ENCODE measurements around the gene PRKD3. TPM values are rescaled to one million over a fixed set of nuclear protein-coding genes. Genes with fewer than 3 reads are reported as not detected.

PRKD3 gene
- total RNA-seq, 4 donors from 2014 or later: 39.0 to 57.3 (median 54.4) TPM

GRCh38 chr2:37283207-37283606 lies 41.4 kb downstream of the PRKD3 start:
- DNase-seq (ENCODE audit: low spot score in 2 of 2): no peak
- Histone ChIP-seq H3K4me1 (no peaks in the 10 kb centered on the region), H3K9me3 (no peaks in the 10 kb centered on the region), H3K4me3 (no peak overlapping the region), H3K27ac (no peak overlapping the region), H3K36me3 (peaks cover 0 to 72% (median 11%) of the 10 kb centered on the region in 3 donors), H3K27me3 (no peaks in the 10 kb centered on the region)
- 91 to 97% methylated on average over 2 of the region's 2 CpGs for WGBS, 2 donors
- TF ChIP-seq EP300 (IDR thresholded peaks at IDR 0.05) (no peak), CTCF (IDR thresholded peaks at IDR 0.05) (no peak), POLR2A (IDR thresholded peaks at IDR 0.05) (no peak)

- Histone ChIP-seq H3K36me3 (peaks cover 0 to 72% (median 11%) of the 10 kb centered on the region in 3 donors), H3K4me3 (no peak overlapping the region), H3K27ac (no peak overlapping the region), H3K9me3 (no peaks in the 10 kb centered on the region), H3K27me3 (no peaks in the 10 kb centered on the region), H3K4me1 (no peaks in the 10 kb centered on the region)
- no peak for TF ChIP-seq CTCF (IDR thresholded peaks at IDR 0.05)
- TF ChIP-seq POLR2A (IDR thresholded peaks at IDR 0.05): no peak
- no peak for TF ChIP-seq EP300 (IDR thresholded peaks at IDR 0.05)
- 89 to 93% methylated on average over 2 of the region's 2 CpGs for WGBS, 2 donors
- DNase-seq (ENCODE audit: low spot score in 2 of 2): no peak
Measured at GRCh38 chr2:37282746-37283145, 41.9 kb downstream of the PRKD3 start.

GRCh38 chr2:37281916-37282315 lies 42.7 kb downstream of the PRKD3 start:
- TF ChIP-seq EP300 (IDR thresholded peaks at IDR 0.05): no peak
- Histone ChIP-seq H3K4me1 (no peaks in the 10 kb centered on the region), H3K9me3 (no peaks in the 10 kb centered on the region), H3K27ac (no peak overlapping the region), H3K36me3 (peaks cover 0 to 69% (median 11%) of the 10 kb centered on the region in 3 donors), H3K4me3 (no peak overlapping the region), H3K27me3 (no peaks in the 10 kb centered on the region)
- 93 to 100% methylated on average over 1 of the region's 1 CpG for WGBS, 2 donors
- no peak for DNase-seq (ENCODE audit: low spot score in 2 of 2)

- Histone ChIP-seq H3K36me3 (peaks cover 0 to 62% (median 12%) of the 10 kb centered on the region in 3 donors), H3K27me3 (no peaks in the 10 kb centered on the region), H3K27ac (no peak overlapping the region), H3K9me3 (no peaks in the 10 kb centered on the region), H3K4me3 (no peak overlapping the region), H3K4me1 (no peaks in the 10 kb centered on the region)
- DNase-seq (ENCODE audit: low spot score in 2 of 2): no peak
- TF ChIP-seq CTCF (IDR thresholded peaks at IDR 0.05): no peak
- TF ChIP-seq EP300 (IDR thresholded peaks at IDR 0.05): no peak
- TF ChIP-seq POLR2A (IDR thresholded peaks at IDR 0.05): no peak
- WGBS, 2 donors: 60 to 70% methylated on average over 2 of the region's 2 CpGs
Measured at GRCh38 chr2:37276291-37276690, 48.3 kb downstream of the PRKD3 start.

Small RNA genes lying within 50 kb of the gene (small RNA-seq; reads per million reads assigned to genes)
- gene RNU6-939P: not detected

Other genes starting within 250 kb of the PRKD3 start
- 10 to 100 TPM; 26.7 to 45.8 (median 35.9) TPM for gene HEATR5B, start 240.5 kb downstream of the PRKD3 start, total RNA-seq
- gene GPATCH11, start 240.3 kb downstream of the PRKD3 start, total RNA-seq: 10 to 100 TPM in 3 of 4 donors, 1 to 10 TPM in 1; 9.8 to 17.0 (median 11.9) TPM
- gene EIF2AK2, start 167.9 kb downstream of the PRKD3 start, total RNA-seq: 10 to 100 TPM; 21.6 to 36.0 (median 25.7) TPM
- not detected for gene SULT6B1, start 136.2 kb downstream of the PRKD3 start, total RNA-seq
- gene CEBPZOS, start 128.3 kb downstream of the PRKD3 start, total RNA-seq: 10 to 100 TPM; 18.0 to 28.2 (median 21.8) TPM
- 10 to 100 TPM; 25.3 to 37.9 (median 29.0) TPM for gene CEBPZ, start 93.2 kb downstream of the PRKD3 start, total RNA-seq
- 10 to 100 TPM; 14.7 to 23.4 (median 19.1) TPM for gene NDUFAF7, start 93.2 kb downstream of the PRKD3 start, total RNA-seq
- 1 to 10 TPM; 1.5 to 4.8 (median 3.1) TPM for gene QPCT, start 19.8 kb upstream of the PRKD3 start, total RNA-seq